ENCODE data around the gene SLC12A8.

Gene SLC12A8

DNA sequence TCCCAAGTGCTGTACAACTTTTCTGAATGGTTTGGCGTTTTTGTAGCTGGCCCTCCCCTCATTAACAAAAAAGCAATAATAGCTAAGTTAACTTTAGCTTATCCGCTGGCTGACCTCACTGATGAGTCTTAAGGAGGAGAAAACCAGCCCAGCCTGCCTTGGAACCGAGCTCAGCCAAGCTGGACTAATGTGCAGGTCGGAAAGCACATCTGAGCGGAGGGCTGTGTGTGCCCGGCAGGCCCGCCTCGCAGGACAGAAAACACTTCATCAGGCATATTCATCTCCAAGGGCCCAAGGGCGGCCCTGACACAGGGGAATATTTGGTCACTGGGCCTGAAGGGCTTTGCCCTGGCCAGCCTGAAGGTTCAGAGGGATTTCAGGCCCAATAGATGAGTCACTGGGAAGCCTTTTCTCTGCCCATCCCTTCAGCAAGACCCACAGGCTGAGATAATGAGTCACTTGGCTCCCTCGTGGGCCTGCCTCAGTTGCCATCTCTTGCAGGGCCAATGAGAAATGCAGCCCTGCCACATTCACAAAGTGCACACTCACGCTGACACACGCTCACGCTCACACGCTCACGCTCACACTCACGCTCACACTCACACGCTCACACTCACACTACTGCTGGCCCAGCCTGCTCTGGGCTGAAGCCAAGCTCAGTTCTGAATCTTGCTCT, 75.1 kb downstream of the SLC12A8 start:
- no peak for DNase-seq (ENCODE audit: low spot score)

DNA sequence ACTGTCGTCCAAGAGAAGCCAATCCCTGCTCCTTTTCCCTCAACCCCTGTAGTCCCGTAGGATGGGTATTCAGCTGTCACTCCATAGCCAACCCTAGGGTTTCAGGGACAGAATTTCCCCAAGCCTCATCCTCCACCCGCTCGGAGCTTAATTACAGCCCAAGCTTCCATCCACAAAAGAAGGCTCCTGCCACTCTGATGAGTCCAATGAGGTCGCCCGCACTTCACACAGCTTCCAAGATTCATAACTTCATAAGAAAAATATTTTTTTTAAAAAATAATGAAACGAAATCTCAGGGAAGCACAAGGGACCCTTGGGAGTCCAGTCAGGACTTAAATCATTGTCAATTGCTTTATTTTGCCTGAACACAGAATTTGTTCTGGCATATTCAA, 75.6 kb downstream of the SLC12A8 start:
- no peak for DNase-seq (ENCODE audit: low spot score)

DNA sequence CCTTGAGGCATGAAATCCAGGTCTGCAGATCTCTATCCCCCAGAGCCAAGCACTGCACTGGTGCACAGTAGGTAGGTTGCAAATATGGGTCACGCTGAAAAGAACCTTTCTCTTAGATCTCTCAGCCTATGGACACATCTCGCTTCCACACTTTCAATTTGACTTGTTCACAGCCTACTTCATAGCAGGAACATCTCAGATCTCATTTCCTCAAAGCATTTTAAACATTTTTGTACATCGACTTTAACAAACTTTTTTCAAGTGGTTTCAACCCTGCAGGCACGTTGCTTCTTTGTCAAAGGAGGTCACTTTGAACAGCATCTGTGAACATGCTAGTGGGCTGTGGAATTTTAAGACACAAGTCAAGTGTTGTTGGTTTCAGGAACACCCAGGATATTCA, 76.0 kb downstream of the SLC12A8 start:
- no peak for DNase-seq (ENCODE audit: low spot score)

DNA sequence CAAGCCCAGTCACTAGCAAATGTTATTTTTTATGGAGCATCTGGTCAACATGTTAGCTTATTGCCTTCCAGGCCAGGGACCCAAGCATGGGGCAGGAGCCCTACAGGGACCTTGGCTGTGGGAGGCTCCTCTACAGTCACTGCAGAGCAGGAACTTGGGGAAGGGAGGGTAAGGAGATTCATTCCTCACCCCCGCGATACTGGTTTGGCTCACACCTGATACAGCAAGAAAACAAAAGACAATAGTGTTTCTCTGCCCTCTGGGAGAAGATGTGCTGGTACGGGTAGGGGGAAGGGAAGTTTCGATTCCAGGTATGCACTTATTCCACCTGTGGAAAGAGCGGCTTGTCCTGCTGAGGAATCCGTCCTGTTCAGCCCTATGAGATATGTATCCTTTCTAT, 77.6 kb downstream of the SLC12A8 start:
- DNase-seq (ENCODE audit: low spot score) = no peak

DNA sequence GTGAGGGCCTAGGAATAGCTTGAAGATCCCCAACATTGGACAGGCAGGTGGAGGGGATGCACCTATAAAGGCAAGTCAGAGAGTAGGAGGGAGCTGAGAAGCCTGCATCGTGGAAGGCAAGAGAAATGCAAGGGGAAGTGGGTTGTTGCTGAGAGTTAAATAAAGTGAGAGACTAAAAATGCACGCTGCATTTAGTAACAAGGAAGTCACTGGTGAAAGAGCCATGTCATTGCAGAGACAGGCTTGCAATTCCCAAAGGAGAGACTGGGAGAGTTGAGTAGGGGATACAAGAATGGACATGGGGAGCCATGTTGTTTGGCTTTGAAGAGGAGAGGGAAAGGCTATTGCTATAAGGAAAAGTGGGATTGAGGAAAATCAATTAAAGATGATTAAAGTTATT, 79.7 kb downstream of the SLC12A8 start:
- DNase-seq (ENCODE audit: low spot score) = no peak

DNA sequence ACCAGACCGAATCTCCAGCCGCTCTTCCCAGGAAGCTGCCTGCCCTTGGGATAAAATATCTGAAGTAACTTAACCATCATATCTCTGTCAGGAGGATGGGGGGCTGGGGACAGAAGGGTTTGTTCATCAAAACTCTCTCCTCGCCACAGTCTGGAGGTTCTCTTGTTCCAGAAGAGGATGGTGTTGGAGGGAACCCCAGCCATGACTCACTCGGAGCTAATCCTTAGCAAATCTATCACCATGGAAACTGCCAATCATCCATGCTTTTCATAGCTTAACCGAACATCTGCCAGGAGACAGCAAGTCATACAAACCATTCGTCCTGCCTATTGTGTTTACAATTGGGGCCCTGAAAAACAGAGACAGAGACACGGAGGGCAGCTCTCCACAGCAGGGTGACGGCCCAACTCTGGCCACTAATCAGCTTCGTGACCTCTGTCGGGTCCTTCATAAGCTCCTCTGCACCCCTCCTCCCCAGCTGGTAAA, 83.0 kb downstream of the SLC12A8 start:
- peak; percentile 69 for DNase-seq (ENCODE audit: low spot score)

DNA sequence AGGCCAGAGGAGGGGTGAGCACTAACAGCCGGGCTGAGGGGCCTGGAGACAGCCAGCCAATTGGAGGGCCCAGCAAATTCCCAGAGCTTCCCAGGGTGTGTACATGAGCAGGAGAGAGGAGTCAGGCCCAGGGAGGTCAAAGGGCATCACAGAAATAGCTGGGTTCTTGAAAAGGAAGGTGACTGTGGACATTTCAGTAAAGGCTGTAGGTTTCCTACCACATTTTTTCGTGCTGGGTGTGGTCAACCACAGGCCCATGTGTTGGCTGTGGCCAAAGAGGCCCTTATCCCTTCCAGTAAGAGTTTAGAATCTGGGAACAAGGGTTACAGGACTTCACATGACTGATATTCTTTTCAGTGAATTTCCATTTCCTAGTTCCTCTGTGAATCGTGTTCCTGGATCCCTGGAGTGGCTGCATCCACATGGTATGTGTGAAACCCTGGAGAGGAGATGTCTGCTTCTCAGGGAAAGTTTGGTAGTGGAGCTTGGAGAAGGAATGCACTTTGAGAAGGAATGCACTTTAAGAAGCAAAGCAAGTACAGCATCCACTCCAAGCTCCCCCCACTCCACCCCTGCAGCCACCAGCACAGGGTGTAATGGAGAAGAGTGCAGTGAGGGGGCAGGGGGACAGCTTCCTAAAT, 83.6 kb downstream of the SLC12A8 start:
- no peak for DNase-seq (ENCODE audit: low spot score)

DNA sequence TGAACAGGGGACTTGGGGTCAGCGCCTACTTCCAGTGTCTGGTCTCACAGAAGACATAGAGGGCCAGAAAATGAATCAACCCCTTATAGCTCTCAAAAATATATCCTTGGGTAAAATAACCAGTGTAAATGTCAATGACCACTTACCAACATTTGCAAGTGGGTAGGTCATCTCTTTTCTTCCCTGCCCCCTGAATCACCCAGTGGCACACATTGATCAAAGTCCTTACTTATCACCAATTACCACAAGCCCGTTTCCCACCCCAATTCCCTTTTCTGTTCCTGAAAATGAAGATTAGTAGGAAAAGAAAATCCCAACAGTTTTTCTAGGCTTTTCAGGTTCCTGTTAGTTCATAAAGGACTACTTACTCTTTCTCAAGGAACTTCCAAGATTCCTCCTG, 86.2 kb downstream of the SLC12A8 start:
- DNase-seq (ENCODE audit: low spot score) = no peak

DNA sequence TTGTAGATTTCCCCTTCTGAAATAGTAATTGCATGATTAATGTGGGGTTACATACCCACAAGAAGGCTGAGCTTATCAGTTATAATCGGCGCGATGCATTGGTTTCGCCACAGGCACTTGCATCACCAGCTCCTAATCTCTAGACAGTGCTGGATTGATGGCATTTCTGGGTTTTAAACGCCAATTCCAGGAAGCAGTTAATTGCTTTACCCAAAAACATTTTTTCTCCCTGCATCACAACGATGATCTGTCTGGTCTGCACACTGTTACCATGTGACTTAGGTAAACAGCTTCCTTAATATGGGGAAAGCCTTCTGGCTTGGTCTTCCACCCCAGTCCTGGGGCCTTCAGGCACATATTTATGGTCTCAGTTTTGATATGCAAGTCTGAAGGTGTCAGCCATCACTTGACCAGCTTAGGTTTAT, 86.7 kb downstream of the SLC12A8 start:
- no peak for DNase-seq (ENCODE audit: low spot score)

DNA sequence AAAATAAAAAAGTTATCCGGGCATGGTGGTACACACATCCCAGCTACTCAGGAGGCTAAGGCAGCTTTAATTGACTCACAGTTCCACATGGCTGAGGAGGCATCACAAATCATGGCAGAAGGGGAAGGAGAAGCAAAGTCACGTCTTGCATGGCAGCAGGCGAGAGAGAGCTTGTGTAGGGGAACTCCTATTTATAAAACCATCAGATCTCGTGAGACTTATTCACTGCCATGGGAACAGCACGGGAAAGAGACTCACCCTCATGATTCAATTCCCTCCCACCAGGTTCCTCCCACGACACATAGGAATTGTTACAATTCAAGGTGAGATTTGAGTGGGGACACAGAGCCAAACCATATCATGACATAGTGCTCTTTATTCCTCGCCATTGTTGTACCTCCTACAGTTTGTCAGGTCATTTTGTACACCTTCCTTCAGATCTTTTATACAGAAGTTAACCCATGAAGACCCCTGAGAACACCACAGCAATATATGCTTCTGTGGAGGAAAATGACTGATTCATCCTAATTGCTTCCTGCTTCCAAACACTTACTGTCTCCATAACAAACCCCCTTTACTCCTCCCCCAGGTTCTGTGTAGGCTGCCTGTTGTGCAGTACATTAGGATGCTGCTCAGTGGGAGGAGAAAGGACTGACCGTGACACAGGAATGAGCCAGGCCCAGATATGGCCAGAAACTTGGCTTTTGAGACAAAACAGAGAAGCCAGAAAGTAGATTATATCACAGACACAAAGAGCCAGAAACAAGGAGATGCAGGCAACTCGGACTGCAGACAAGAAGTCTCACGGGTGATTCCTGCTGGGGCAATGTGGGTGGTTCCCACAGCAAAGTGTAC, 88.9 kb downstream of the SLC12A8 start:
- DNase-seq (ENCODE audit: low spot score) = no peak

DNA sequence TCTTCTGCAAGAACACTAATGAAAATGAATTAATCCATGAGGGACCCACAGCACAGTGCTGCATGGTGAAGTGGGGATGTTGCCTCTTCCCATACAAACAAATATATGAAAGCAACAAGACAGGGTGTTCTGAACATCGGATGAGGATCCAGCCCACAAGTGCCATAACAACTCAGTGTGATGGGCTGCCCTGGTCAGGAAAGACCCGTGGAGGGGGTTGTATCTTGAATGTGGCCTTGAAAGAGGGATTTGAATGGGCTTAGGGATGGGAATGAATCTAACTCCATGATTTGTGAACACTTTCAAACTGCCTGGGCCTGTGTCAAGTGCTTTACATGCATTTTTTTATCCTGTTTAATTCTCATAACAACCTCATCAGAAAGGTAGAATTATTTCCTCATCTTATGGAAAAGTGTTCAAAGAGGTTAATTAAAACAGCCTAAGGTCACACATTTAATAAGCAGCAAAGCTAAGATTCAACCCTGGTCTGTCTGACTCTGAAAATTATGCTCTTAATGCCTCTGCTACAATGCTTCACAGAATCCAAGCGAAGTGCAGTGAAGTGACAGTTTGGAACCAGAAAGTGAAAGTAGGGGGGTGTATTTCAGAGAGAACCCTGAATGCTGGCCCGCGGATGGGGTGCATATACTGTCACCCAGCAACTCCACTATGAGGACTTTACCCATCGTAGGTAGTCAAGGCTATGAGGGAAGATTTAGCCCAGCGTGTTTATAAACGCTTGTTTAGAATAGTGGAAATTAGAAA, 91.1 kb downstream of the SLC12A8 start:
- DNase-seq (ENCODE audit: low spot score) = no peak

DNA sequence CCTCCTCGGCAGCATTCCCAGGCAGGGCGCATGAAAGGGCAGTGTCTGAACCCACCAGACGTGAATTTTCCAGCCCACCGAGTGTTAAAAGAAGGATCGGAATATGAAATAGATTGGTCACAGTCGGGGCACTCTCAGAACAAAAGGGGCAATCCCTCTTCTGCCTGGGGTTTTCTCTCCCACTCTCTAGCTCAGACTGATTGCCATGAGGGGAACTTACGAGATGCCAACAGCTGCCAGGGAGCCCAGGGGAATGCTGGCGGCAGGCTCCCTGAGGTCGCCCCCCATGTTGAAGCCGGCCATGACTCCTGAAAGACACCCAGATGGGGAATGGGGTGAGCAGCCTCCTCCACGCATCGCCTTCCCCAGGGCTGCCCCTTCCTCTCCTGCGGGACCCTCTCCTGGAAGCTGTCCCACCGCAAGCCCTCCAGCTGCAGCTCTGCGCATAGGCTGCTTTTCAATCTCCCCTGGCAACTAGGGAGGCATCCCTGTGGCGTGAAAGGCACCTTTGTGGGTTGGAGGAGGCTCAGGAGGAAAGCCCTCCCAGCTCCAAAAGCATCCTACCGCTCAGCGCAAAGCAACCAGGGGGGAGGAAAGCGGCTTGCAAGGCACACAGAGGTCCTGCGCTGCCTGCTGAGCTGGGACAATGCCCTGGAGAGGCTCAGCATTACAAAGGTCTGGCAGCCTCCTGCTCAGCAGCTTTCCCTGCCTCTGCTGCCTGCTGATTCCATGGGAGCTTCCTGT, 92.0 kb downstream of the SLC12A8 start:
- no peak for DNase-seq (ENCODE audit: low spot score)

DNA sequence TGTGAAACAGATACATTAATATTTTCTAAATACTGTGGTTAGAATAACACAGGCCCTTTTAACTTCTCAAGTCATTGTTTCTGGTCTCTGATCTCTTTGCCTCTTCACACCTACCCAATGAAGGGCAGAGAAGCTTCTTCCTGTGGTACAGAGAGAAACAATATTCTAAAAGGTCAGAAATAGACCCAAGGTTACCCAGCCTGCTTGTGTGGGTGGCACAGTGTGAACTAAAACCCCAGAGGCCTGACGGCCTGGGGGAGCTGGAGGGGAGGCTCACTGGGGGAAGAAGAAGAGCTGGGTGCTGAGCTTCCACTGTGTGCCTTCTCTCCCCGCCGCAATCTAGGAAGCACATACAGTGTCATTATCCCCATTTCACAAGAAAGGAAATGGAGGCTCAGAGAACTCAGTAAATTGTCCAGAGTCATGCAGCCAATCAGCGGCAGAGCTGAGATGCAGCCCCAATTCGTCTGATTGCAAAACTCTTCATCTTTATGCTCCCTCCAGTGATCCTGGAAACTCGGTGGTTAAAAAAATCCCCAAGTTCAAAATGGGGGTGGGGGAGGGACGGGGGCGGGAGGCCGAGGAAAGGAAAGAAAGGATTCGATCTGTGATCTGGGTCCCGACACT, 92.7 kb downstream of the SLC12A8 start:
- no peak for DNase-seq (ENCODE audit: low spot score)

DNA sequence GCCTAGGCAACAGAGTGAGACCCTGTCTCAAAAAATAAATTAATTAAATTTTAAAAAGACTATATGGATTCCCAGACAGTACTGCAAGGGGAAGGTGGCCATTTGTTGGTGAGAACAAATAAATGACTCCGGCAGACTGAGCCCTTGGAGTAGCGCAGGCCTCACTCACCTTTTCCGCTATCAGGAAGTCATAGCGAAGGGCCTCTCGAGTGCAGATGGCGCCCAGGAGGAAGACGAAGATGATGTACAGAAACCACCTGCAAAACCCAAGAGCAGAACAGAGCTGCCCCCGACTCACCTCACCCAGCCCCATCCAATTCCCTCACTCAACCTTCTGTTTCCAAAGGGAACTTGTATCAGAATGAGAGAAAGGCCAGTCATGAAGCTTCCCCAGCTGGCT, 93.9 kb downstream of the SLC12A8 start:
- DNase-seq (ENCODE audit: low spot score) = no peak

DNA sequence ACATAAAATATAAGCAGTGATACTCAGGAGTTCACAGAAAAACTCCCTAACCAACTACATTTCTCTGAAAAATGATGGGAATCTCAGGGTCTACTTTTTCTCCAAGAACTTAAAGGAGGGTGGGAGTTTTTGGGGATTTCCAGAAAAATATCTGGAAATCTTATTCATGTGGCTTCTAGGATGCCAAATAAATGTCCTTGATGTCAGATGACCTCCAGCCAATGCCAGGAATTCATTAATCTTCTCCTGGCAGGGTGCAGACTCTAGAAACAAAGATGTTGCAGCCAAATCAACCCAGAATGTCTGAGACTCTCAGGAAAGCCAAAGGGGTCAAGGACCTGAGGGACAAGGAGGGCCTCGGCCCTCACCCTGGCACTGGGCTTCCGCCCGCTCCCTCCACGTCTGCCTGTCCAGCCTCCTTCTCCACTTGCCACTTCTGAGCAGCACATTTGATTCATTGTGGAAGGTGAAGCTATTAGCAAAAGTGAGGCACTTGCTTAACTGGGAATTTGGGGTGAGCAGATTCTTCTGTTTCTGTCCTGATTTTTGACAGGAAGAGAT, 94.8 kb downstream of the SLC12A8 start:
- DNase-seq (ENCODE audit: low spot score) = no peak

DNA sequence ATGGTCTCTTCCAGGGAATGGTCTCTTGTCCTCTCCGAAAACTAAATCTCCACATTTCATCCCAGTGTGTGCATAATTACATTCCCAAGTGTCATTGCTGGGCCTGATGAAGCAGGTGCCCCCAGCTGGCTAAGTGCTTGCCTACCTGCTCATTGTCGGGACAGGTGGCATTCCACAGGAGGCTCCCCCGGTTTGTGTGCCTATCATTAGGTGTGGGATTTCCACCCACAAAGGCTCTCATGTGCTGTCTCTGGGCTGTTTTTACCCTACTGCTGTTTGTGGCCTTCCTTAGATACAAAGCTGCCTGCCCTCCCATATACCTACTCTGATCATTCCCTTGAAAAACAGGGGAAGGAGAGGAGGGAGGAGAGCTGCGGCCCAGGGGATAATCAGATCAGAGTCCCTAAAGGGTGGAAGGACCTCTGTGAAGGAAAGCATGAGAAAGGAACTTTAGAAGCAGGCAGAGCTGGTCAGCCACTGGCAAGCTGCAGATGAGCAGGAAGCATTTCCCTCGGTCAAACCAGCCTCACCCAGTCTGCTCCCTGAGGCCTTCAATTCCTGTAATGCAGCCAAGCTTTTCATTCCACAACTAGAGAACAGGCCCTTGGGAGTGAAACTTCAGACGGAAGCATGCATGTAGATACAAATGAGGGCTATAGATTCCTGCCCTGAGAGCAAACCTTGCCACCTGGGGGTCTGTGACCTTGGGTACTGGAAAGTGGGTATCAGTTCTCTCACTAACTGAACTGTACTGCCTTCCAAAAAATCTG, 96.1 kb downstream of the SLC12A8 start:
- DNase-seq (ENCODE audit: low spot score) = no peak

DNA sequence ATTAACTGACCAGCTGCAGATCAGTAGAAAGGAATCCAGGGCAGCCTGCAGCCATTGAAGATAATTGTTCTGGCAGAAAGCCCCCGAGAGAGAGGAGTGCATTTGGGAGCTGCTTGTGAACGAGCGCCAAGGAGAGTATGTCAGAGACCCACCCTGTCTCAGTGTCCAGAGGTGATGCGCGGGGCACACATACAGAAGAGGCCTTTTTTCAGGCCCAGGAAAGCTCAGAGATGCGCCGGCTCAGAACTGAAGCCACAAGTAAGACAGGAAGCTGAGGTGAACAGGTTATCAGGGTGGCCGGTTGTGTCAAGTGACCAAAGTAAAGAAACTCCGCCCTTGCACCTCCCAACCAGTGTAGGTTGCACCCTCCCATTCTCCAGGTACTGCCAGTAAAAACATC, 96.9 kb downstream of the SLC12A8 start:
- no peak for DNase-seq (ENCODE audit: low spot score)

DNA sequence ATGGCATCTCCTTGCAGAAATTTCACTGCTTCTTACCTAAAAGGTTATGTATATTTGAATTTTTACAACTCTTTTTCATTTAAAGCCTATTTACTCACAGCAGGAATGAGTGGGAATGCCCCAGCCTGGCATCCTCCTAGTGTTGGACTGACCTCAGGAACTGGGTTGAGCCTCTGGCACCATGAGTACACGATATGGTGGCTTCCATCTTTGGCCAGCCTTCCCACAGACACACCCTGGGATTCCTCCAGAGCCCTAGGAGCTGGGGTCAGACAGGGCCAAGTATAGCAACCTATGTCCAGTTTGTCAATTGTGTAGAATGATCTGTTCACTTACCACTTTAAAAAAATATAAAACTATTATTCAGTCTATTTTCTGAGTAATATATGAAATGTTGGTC, 99.6 kb downstream of the SLC12A8 start:
- DNase-seq (ENCODE audit: low spot score) = no peak

DNA sequence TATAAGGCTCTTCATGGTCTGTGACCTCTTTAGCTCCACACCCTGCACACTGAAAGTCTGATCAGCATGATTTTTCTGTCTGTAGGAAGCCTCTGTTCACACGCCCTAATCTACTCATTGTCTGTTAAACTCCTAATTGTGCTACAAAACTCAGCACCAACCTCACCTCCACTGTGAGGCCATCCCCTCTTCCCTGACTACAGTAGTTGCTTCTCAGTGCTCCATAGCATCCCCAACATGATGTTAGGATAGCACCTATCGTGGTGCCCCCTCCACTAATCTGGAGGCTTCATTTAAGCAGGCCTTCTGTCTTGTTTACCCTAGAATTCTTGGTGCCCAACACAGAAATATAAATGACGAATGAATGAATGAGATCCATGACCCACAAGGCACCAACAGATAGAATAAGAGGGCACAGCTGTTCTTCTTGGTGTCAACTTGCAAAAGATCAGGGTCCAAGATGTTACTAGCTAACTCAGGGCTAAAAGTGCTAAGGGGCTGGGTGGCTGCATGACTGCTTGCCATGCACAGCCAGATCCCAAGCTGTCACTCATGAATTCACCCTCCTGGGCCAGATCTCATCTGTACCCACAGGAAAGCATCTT, 101.6 kb downstream of the SLC12A8 start:
- DNase-seq (ENCODE audit: low spot score) = no peak
